Caco-2 (cell line): ENCODE results near the gene ONECUT1. TPM values are rescaled to one million over a fixed set of nuclear protein-coding genes. Genes with fewer than 3 reads are reported as not detected.

Experiments
- BruUV-seq: library from RNA; stranded (reverse); fragments of 400-500 nt; replicated peaks from 2 replicates; lab custom pipeline; 2021; lab: Mats Ljungman, UMichigan
- CTCF ChIA-PET: fragments of 300-600 bp; sonication (Branson Sonifier 250); formaldehyde crosslinking; loops from one replicate; lab custom pipeline; 2022; ENCODE audit warnings: antibody characterized with exemption; lab: Charles Lee
- POLR2A ChIA-PET: fragments of 300-600 bp; sonication (Branson Sonifier 250); formaldehyde crosslinking; loops from one replicate; lab custom pipeline; 2022; ENCODE audit warnings: antibody characterized with exemption; lab: Charles Lee
- DNase-seq, 2 experiments: peaks; one replicate each; pipeline versions ENCODE4 v3.0.0 to v3.0.0-alpha.2; 2020 to 2022
- H3K27me3 ChIP-seq: replicated peaks from 2 replicates; pipeline ENCODE4 v1.6.0; 2011; ENCODE audit warnings: low read length; ENCODE audit not compliant: control insufficient read depth, insufficient read depth
- H3K36me3 ChIP-seq: 2 replicates; pipeline ENCODE4 v1.5.1; 2011; ENCODE audit warnings: low read length; ENCODE audit not compliant: control insufficient read depth, insufficient read depth
- H3K4me1 ChIP-seq: fragments of 250-450 bp; sonication (Bioruptor Pico); 2 replicates; pipeline ENCODE4 v1.5.1; 2020; ENCODE audit warnings: mild to moderate bottlenecking
- H3K4me3 ChIP-seq: 2 replicates; pipeline ENCODE4 v1.5.1; 2011; ENCODE audit warnings: low read depth, mild to moderate bottlenecking, control low read depth, low read length
- H3K9me3 ChIP-seq: fragments of 250-450 bp; sonication (Bioruptor Pico); 2 replicates; pipeline ENCODE4 v1.5.1; 2020; ENCODE audit warnings: mild to moderate bottlenecking, moderate library complexity
- H3K27ac Mint-ChIP-seq: one replicate; pipeline ENCODE4 v1.8.0; 2022; ENCODE audit warnings: mixed read lengths; ENCODE audit not compliant: unreplicated experiment
- H3K27me3 Mint-ChIP-seq: one replicate; pipeline ENCODE4 v1.8.0; 2022; ENCODE audit warnings: mixed read lengths; ENCODE audit not compliant: insufficient read depth, unreplicated experiment
- H3K36me3 Mint-ChIP-seq: one replicate; pipeline ENCODE4 v1.8.0; 2022; ENCODE audit warnings: mild to moderate bottlenecking, mixed read lengths; ENCODE audit not compliant: insufficient read depth, unreplicated experiment
- H3K4me1 Mint-ChIP-seq: one replicate; pipeline ENCODE4 v1.8.0; 2022; ENCODE audit warnings: low read depth, mixed read lengths; ENCODE audit not compliant: unreplicated experiment
- H3K4me3 Mint-ChIP-seq: one replicate; pipeline ENCODE4 v1.8.0; 2022; ENCODE audit warnings: mild to moderate bottlenecking, moderate library complexity, mixed read lengths; ENCODE audit not compliant: unreplicated experiment
- H3K9me3 Mint-ChIP-seq: one replicate; pipeline ENCODE4 v1.8.0; 2022; ENCODE audit warnings: mixed read lengths; ENCODE audit not compliant: unreplicated experiment
- intact Hi-C: fragments of 100-400 bp; cut with micrococcal nuclease; formaldehyde crosslinking; loops from one replicate; pipeline ENCODE4 v1.10.0; 2022; ENCODE audit not compliant: unreplicated experiment
- total RNA-seq: library from RNA; stranded (reverse); gene quantifications from 2 replicates; pipeline ENCODE4 v1.2.3, GENCODE V29; 2022
- TF ChIP-seq, protein P1 (sequence below), 2 experiments: fragments of 200-600 bp in 1 of 2; IDR thresholded peaks; 1 replicate in 1 of 2; 2 replicates in 1 of 2; pipeline versions ENCODE4 v1.5.1 to v1.8.0; 2011 to 2022; ENCODE audit warnings: antibody characterized with exemption in 1 of 2, control low read depth in 1 of 2, inconsistent platforms in 1 of 2, low read depth in 1 of 2, low read length in 1 of 2, mild to moderate bottlenecking in 1 of 2, moderate library complexity in 1 of 2; ENCODE audit not compliant: insufficient read depth in 1 of 2, severe bottlenecking in 1 of 2, unreplicated experiment in 1 of 2

Gene ONECUT1
- total RNA-seq, 1 experiment from 2014 or later: 0.68 TPM

DNA sequence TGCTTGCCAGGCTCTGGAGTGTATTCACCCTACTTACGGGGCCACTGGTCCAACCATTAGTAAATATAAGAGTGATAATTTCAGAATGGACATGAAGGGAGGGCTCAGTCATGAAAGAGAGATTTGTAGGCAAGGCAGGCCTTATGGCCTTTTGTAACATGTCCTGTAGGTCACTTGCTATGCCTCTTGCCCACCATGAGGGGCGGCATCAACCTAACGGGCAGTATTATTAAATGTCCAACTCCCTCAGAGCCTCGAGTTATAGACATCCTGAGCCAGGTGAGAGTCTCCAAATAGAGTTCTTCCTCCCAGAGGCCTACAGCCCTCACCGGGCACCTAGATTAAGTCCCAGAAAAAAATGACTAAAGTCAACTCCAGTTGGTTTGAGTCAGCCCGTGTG lies 30.2 kb downstream of the ONECUT1 start:
- no peaks in the 10 kb centered on the region for H3K9me3 ChIP-seq
- H3K4me1 ChIP-seq: no peaks in the 10 kb centered on the region
- no peaks in the 10 kb centered on the region for H3K36me3 ChIP-seq
- no TSS peak for BruUV-seq
- POLR2A ChIA-PET: no interaction called here
- no peak for DNase-seq
- no peaks in the 10 kb centered on the region for H3K27me3 ChIP-seq
- H3K4me1 Mint-ChIP-seq: no peaks in the 10 kb centered on the region
- intact Hi-C loops: no loop called here
- CTCF ChIA-PET: no interaction called here
- H3K9me3 Mint-ChIP-seq: no peaks in the 10 kb centered on the region
- no peak overlapping the region for H3K4me3 Mint-ChIP-seq
- H3K4me3 ChIP-seq: no peak overlapping the region
- no peak overlapping the region for H3K27ac Mint-ChIP-seq
- peaks cover 9% of the 10 kb centered on the region for H3K27me3 Mint-ChIP-seq
- TF ChIP-seq, protein P1, sequence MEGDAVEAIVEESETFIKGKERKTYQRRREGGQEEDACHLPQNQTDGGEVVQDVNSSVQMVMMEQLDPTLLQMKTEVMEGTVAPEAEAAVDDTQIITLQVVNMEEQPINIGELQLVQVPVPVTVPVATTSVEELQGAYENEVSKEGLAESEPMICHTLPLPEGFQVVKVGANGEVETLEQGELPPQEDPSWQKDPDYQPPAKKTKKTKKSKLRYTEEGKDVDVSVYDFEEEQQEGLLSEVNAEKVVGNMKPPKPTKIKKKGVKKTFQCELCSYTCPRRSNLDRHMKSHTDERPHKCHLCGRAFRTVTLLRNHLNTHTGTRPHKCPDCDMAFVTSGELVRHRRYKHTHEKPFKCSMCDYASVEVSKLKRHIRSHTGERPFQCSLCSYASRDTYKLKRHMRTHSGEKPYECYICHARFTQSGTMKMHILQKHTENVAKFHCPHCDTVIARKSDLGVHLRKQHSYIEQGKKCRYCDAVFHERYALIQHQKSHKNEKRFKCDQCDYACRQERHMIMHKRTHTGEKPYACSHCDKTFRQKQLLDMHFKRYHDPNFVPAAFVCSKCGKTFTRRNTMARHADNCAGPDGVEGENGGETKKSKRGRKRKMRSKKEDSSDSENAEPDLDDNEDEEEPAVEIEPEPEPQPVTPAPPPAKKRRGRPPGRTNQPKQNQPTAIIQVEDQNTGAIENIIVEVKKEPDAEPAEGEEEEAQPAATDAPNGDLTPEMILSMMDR (IDR thresholded peaks at IDR 0.05; ENCODE audit: insufficient read depth in 1 of 2, low read depth in 1 of 2, low read length in 1 of 2, severe bottlenecking in 1 of 2, unreplicated experiment in 1 of 2): no peak
- H3K36me3 Mint-ChIP-seq: no peaks in the 10 kb centered on the region

DNA sequence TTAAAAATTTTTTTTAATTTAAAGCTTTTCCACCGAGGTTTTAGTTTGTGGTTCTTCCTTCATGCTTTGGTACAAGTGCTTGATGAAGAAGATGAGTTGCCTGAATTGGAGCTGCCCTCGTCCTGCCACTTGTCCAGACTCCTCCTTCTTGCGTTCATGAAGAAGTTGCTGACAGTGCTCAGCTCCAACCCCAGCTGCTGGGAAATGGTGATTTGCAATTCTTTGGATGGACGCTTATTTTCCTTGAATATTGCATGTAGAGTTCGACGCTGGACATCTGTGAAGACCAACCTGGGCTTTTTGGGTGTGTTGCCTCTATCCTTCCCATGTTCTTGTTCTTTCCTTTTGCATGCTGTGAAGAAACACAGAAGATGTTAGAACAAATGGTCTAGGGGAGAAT lies 32.6 kb downstream of the ONECUT1 start:
- no peak overlapping the region for H3K27ac Mint-ChIP-seq
- Histone ChIP-seq H3K9me3 (no peaks in the 10 kb centered on the region), H3K4me3 (no peak overlapping the region), H3K27me3 (no peaks in the 10 kb centered on the region), H3K4me1 (no peaks in the 10 kb centered on the region), H3K36me3 (no peaks in the 10 kb centered on the region)
- H3K9me3 Mint-ChIP-seq: no peaks in the 10 kb centered on the region
- ChIA-PET CTCF (no interaction called here), POLR2A (no interaction called here)
- no peak overlapping the region for H3K4me3 Mint-ChIP-seq
- H3K4me1 Mint-ChIP-seq: peaks cover 4% of the 10 kb centered on the region
- H3K27me3 Mint-ChIP-seq: peaks cover 10% of the 10 kb centered on the region
- TF ChIP-seq, protein P1 (IDR thresholded peaks at IDR 0.05; ENCODE audit: insufficient read depth in 1 of 2, low read depth in 1 of 2, low read length in 1 of 2, severe bottlenecking in 1 of 2, unreplicated experiment in 1 of 2): no peak
- BruUV-seq: no TSS peak
- intact Hi-C loops: no loop called here
- no peaks in the 10 kb centered on the region for H3K36me3 Mint-ChIP-seq
- DNase-seq: no peak

GRCh38 chr15:52751522-52751921 lies 38.6 kb downstream of the ONECUT1 start:
- H3K4me1 Mint-ChIP-seq: peaks cover 7% of the 10 kb centered on the region
- H3K4me3 ChIP-seq: no peak overlapping the region
- H3K27me3 Mint-ChIP-seq: peaks cover 9% of the 10 kb centered on the region
- no peaks in the 10 kb centered on the region for H3K36me3 Mint-ChIP-seq
- H3K27me3 ChIP-seq: no peaks in the 10 kb centered on the region
- H3K9me3 Mint-ChIP-seq: no peaks in the 10 kb centered on the region
- intact Hi-C loops: no loop called here
- H3K36me3 ChIP-seq: no peaks in the 10 kb centered on the region
- no TSS peak for BruUV-seq
- ChIA-PET CTCF (no interaction called here), POLR2A (no interaction called here)
- H3K9me3 ChIP-seq: no peaks in the 10 kb centered on the region
- DNase-seq: no peak
- H3K4me1 ChIP-seq: peaks cover 10% of the 10 kb centered on the region
- no peak overlapping the region for H3K27ac Mint-ChIP-seq
- TF ChIP-seq, protein P1 (IDR thresholded peaks at IDR 0.05; ENCODE audit: insufficient read depth in 1 of 2, low read depth in 1 of 2, low read length in 1 of 2, severe bottlenecking in 1 of 2, unreplicated experiment in 1 of 2): no peak
- no peak overlapping the region for H3K4me3 Mint-ChIP-seq
